Upper lobe of left lung (tissue), 6 donors: ENCODE measurements around the gene BRIP1. TPM values are rescaled to one million over a fixed set of nuclear protein-coding genes. Genes with fewer than 3 reads are reported as not detected.

Experiments
- ATAC-seq, 2 donors: fragments of 200-7000 bp; cut with Tn5 transposase; one replicate each; pipeline ENCODE4 v1.9.1; 2022; ENCODE audit warnings: mild to moderate bottlenecking in 2 of 2, moderate library complexity in 2 of 2; ENCODE audit not compliant: low FRiP score in 2 of 2
- DNase-seq, 2 donors: peaks; one replicate each; pipeline ENCODE4 v3.0.0-alpha.2; 2019 to 2020
- H3K27ac ChIP-seq, 4 donors: fragments of 200-600 bp; sonication (generic); one replicate each; pipeline ENCODE4 v1.5.1; 2016 to 2019
- H3K27me3 ChIP-seq, 4 donors: fragments of 200-600 bp; sonication (generic); one replicate each; pipeline ENCODE4 v1.5.1; 2017 to 2019
- H3K36me3 ChIP-seq, 4 donors: fragments of 200-600 bp; sonication (generic); one replicate each; pipeline ENCODE4 v1.5.1; 2016 to 2019
- H3K4me1 ChIP-seq, 4 donors: fragments of 200-600 bp; sonication (generic); one replicate each; pipeline ENCODE4 v1.5.1; 2018 to 2019
- H3K4me3 ChIP-seq, 4 donors: fragments of 200-600 bp; sonication (generic); one replicate each; pipeline ENCODE4 v1.5.1; 2017 to 2019; ENCODE audit warnings: mild to moderate bottlenecking in 2 of 4, moderate library complexity in 1 of 4
- H3K9me3 ChIP-seq, 4 donors: fragments of 200-600 bp; sonication (generic); one replicate each; pipeline ENCODE4 v1.5.1; 2018 to 2019
- EP300 ChIP-seq, 4 donors: sonication (generic); formaldehyde crosslinking; IDR thresholded peaks; one replicate each; pipeline ENCODE4 v1.5.1; 2017; ENCODE audit warnings: antibody characterized with exemption in 4 of 4, control low read depth in 2 of 4
- POLR2A ChIP-seq, 4 donors: fragments of 450-650 bp; IDR thresholded peaks; one replicate each; pipeline ENCODE4 v1.5.1; 2016 to 2017; ENCODE audit warnings: antibody characterized with exemption in 4 of 4, mild to moderate bottlenecking in 2 of 4
- POLR2AphosphoS5 ChIP-seq, 2 donors: sonication (generic); formaldehyde crosslinking; IDR thresholded peaks; one replicate each; pipeline ENCODE4 v1.5.1; 2017; ENCODE audit warnings: antibody characterized with exemption in 2 of 2
- WGBS, 2 donors: methylation state at CpG; one replicate each; pipeline ENCODE4 v1.1.5; 2017 to 2018; 5-methylcytosine and 5-hydroxymethylcytosine counted together
- total RNA-seq, 6 donors: library from RNA; depleted of rRNA in 4 of 6; stranded (reverse); fragments of >200 nt in 4 of 6; gene quantifications; one replicate each; pipeline versions ENCODE4 v1.1.0 to v1.2.1, GENCODE V29; 2016 to 2021
- TF ChIP-seq, protein P1 (sequence below), 6 experiments: fragments of 450-650 bp in 4 of 6; fragments of 200-600 bp in 2 of 6; sonication (generic) in 2 of 6; IDR thresholded peaks; one replicate each; pipeline ENCODE4 v1.5.1; 2016 to 2019; ENCODE audit warnings: antibody characterized with exemption in 6 of 6
- donor health status: DM: no; HTN: no; CAD: no; lungs with moderate emphysema.
- donor health status: DM: no; HTN: yes; CAD: no; lungs with severe emphysema.

Gene BRIP1
- total RNA-seq, 6 donors from 2014 or later = 0.55 to 2.5 (median 0.85) TPM

DNA sequence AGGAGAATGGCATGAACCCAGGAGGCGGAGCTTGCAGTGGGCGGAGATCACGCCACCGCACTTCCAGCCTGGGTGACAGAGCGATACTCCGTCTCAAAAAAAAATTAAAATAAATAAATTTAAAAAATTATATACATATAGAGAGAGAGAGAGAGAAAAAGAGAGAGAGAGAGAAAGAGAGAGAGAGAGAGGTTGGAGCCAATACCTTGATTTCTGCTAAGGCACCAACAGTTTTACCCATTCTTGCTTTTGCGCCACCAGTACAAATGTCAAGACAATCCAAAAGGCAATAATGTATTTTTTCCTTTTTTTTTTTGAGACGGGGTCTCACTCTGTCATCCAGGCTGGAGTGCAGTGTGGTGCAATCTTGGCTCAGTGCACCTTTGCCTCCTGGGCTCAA is 17.2 kb downstream of the BRIP1 start:
- H3K27ac ChIP-seq = no peak overlapping the region
- no peak overlapping the region for H3K4me3 ChIP-seq
- peak in 1 of 2 donors; percentile 27 for DNase-seq
- no peaks in the 10 kb centered on the region for H3K27me3 ChIP-seq
- H3K4me1 ChIP-seq = no peaks in the 10 kb centered on the region
- no peaks in the 10 kb centered on the region for H3K9me3 ChIP-seq
- TF ChIP-seq, protein P1, sequence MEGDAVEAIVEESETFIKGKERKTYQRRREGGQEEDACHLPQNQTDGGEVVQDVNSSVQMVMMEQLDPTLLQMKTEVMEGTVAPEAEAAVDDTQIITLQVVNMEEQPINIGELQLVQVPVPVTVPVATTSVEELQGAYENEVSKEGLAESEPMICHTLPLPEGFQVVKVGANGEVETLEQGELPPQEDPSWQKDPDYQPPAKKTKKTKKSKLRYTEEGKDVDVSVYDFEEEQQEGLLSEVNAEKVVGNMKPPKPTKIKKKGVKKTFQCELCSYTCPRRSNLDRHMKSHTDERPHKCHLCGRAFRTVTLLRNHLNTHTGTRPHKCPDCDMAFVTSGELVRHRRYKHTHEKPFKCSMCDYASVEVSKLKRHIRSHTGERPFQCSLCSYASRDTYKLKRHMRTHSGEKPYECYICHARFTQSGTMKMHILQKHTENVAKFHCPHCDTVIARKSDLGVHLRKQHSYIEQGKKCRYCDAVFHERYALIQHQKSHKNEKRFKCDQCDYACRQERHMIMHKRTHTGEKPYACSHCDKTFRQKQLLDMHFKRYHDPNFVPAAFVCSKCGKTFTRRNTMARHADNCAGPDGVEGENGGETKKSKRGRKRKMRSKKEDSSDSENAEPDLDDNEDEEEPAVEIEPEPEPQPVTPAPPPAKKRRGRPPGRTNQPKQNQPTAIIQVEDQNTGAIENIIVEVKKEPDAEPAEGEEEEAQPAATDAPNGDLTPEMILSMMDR (IDR thresholded peaks at IDR 0.05) = no peak
- TF ChIP-seq POLR2A (IDR thresholded peaks at IDR 0.05) (no peak), EP300 (IDR thresholded peaks at IDR 0.05) (no peak), POLR2AphosphoS5 (IDR thresholded peaks at IDR 0.05) (no peak)
- no peak for ATAC-seq
- WGBS, 2 donors = 90 to 96% methylated on average over 8 of the region's 8 CpGs
- no peaks in the 10 kb centered on the region for H3K36me3 ChIP-seq

DNA sequence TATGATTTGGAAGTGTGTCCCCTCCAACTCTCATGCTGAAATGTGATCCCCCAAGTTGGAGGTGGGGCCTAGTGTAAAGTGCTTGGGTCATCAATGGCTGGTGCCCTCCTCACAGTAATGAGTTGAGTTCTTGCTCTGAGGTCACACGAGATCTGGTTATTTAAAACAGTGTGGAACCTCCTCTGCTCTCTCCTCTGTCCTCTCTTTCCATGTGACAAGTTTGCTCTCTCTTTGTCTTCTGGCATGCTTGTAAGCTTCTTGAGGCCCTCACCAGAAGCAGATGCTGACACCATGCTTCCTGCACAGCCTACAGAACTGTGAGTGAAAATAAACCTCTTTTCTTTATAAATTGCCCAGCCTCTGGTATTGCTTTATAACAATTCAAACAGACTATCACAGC is 19.9 kb downstream of the BRIP1 start:
- Histone ChIP-seq H3K4me3 (no peak overlapping the region), H3K27me3 (no peaks in the 10 kb centered on the region), H3K36me3 (no peaks in the 10 kb centered on the region), H3K4me1 (no peaks in the 10 kb centered on the region), H3K9me3 (no peaks in the 10 kb centered on the region), H3K27ac (no peak overlapping the region)
- TF ChIP-seq, protein P1 (IDR thresholded peaks at IDR 0.05) = no peak
- TF ChIP-seq POLR2A (IDR thresholded peaks at IDR 0.05) (no peak), EP300 (IDR thresholded peaks at IDR 0.05) (no peak), POLR2AphosphoS5 (IDR thresholded peaks at IDR 0.05) (no peak)
- no peak for ATAC-seq
- DNase-seq = no peak
- WGBS, 2 donors = 91 to 94% methylated on average over 1 of the region's 1 CpG

DNA sequence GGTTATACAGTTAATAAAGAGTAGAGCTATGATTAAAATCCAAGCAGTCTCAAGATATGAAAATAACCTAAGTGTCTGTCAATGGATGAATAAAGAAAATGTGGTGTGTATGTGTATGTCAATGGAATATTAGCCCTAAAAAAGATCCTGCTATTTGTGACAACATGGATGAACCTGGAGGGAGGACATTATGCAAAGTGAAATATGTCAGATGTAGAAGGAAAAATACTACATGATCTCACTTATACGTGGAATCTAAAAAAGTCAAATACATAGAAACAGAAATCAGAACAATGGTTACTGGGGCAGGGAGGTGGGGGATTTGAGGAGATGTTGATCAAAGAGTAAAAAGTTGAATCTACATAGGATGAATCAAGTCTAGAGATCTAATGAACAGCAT is 20.4 kb downstream of the BRIP1 start:
- WGBS, 2 donors = 85 to 98% methylated on average over 1 of the region's 1 CpG
- DNase-seq (no peak), ATAC-seq (no peak)
- Histone ChIP-seq H3K27me3 (no peaks in the 10 kb centered on the region), H3K9me3 (no peaks in the 10 kb centered on the region), H3K27ac (no peak overlapping the region), H3K36me3 (no peaks in the 10 kb centered on the region), H3K4me3 (no peak overlapping the region), H3K4me1 (no peaks in the 10 kb centered on the region)
- no peak for TF ChIP-seq POLR2A (IDR thresholded peaks at IDR 0.05)
- no peak for TF ChIP-seq POLR2AphosphoS5 (IDR thresholded peaks at IDR 0.05)

DNA sequence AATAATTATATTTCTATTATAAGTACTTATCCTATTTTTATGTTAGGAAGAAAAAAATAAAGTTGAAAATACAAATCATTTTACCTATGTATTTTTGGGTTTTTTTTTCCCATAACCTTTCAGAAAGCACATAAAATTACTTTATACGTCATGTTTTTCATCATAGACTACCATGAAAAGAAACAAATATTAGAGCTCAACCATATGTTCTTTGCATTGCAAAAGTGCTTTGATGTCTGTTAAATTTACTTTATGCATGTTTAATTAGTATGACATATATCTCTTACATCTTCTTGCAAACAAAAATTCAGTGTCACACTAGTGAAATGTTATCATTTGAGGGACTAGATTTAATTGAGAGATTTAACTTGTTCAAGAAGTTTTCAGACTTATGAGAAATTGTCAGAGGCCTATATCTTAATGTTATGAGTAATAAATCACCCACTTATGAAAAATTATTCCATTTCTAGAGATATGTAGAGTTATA is 24.0 kb downstream of the BRIP1 start:
- Histone ChIP-seq H3K4me3 (no peak overlapping the region), H3K9me3 (no peaks in the 10 kb centered on the region), H3K27ac (no peak overlapping the region), H3K36me3 (no peaks in the 10 kb centered on the region), H3K4me1 (no peaks in the 10 kb centered on the region), H3K27me3 (no peaks in the 10 kb centered on the region)
- ATAC-seq (no peak), DNase-seq (no peak)
- 92 to 93% methylated on average over 1 of the region's 1 CpG for WGBS, 2 donors
- TF ChIP-seq EP300 (IDR thresholded peaks at IDR 0.05) = no peak
- no peak for TF ChIP-seq POLR2AphosphoS5 (IDR thresholded peaks at IDR 0.05)
- TF ChIP-seq POLR2A (IDR thresholded peaks at IDR 0.05) = no peak
- TF ChIP-seq, protein P1 (IDR thresholded peaks at IDR 0.05) = no peak

DNA sequence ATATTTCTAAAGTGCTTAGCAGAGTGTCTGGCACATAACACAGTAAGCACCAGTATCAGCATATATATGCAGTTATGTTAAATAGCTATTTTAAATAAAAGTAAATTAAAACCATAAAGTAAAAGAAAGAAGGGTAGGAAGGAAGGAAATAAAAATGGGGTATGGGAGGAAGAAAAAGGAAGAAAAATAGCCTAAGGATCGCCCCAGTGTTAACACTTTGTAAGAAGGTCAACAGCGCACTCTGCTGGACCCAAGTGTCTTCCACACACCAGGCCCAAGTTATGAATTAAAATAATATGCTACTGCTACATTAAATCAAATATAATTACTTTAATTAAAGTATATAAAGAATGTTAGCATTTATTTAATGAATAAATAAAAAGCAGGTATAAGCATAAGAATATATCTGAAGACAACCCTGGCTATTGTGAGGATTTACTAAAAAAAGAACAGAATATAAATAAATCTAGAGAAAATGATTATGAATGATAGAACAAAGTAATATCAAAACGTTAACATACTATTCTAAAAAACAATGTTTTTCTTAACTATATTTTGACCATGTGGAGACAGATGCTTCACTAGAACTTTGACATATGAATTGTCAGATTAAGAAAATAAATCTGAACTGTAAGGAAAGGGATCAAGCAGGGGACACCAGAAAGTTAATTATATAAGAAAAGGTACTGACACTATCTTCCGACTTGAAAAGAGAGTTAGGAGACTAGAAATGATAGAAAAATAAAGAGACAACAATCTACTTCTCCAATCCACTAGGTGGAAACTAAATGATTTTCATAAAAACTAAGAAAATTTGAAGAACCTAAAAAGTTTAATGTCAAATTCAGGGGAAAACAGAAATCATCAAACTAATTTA is 25.9 kb downstream of the BRIP1 start:
- 52 to 68% methylated on average over 4 of the region's 4 CpGs for whole genome bisulfite sequencing, 2 donors
- TF ChIP-seq, protein P1 (IDR thresholded peaks at IDR 0.05) = peak in 5 of 6 experiments; percentile 43 to 65 (median 56)
- TF ChIP-seq POLR2A (IDR thresholded peaks at IDR 0.05) = no peak
- H3K4me1 ChIP-seq = no peaks in the 10 kb centered on the region

More for the DNA sequence above, 25.9 kb downstream of the BRIP1 start:
- Histone ChIP-seq H3K4me3 (no peak overlapping the region), H3K36me3 (no peaks in the 10 kb centered on the region), H3K27me3 (no peaks in the 10 kb centered on the region), H3K9me3 (no peaks in the 10 kb centered on the region), H3K27ac (no peak overlapping the region)
- DNase-seq (peak in 1 of 2 donors; percentile 55), ATAC-seq (peak in 1 of 2 donors; percentile 55)
